Prostate gland (tissue), 2 donors: Measurements from ENCODE around the gene TRIM45. TPM values are rescaled to one million over a fixed set of nuclear protein-coding genes. Genes with fewer than 3 reads are reported as not detected.

Experiments
- DNase-seq: peaks from one replicate; pipeline ENCODE4 v3.0.0-alpha.2; 2019; ENCODE audit warnings: low spot score
- H3K27ac ChIP-seq, 2 donors: fragments of 200-600 bp; sonication (generic); 2 replicates each; pipeline ENCODE4 v1.5.1; 2017 to 2019
- H3K27me3 ChIP-seq: fragments of 200-600 bp; sonication (generic); replicated peaks from 2 replicates; pipeline ENCODE4 v1.5.1; 2019; ENCODE audit not compliant: insufficient read depth
- H3K36me3 ChIP-seq, 2 donors: fragments of 200-600 bp; sonication (generic); 1 replicate in 1 of 2; 2 replicates in 1 of 2; pipeline versions ENCODE4 v1.5.1 to v1.8.1; 2017 to 2019
- H3K4me1 ChIP-seq: fragments of 200-600 bp; sonication (generic); replicated peaks from 2 replicates; pipeline ENCODE4 v1.5.1; 2019
- H3K4me3 ChIP-seq, 2 donors: fragments of 200-600 bp; sonication (generic); 2 replicates each; pipeline ENCODE4 v1.5.1; 2017 to 2019
- H3K9me3 ChIP-seq: fragments of 200-600 bp; sonication (generic); 2 replicates; pipeline ENCODE4 v1.5.1; 2017
- POLR2A ChIP-seq: fragments of 450-650 bp; IDR thresholded peaks from one replicate; pipeline ENCODE4 v1.6.1; 2016; ENCODE audit warnings: antibody characterized with exemption, mild to moderate bottlenecking
- POLR2AphosphoS5 ChIP-seq: sonication (generic); formaldehyde crosslinking; IDR thresholded peaks from one replicate; pipeline ENCODE4 v1.6.1; 2017; ENCODE audit warnings: antibody characterized with exemption
- WGBS: methylation state at CpG from one replicate; pipeline ENCODE4 v1.1.5; 2018; 5-methylcytosine and 5-hydroxymethylcytosine counted together
- intact Hi-C: fragments of 100-400 bp; cut with DNase I; formaldehyde crosslinking; loops from one replicate; pipeline ENCODE4 v1.14.2; 2022
- total RNA-seq, 2 donors: library from RNA; depleted of rRNA; stranded (reverse); fragments of >200 nt; gene quantifications; one replicate each; pipeline ENCODE4 v1.1.0, GENCODE V29; 2016
- TF ChIP-seq, protein P1 (sequence below), 4 experiments: fragments of 200-600 bp in 2 of 4; fragments of 450-650 bp in 2 of 4; sonication (generic) in 2 of 4; IDR thresholded peaks; 1 replicate in 3 of 4; 2 replicates in 1 of 4; pipeline ENCODE4 v1.5.1; 2016 to 2019; ENCODE audit warnings: antibody characterized with exemption in 4 of 4, mild to moderate bottlenecking in 2 of 4, moderate library complexity in 2 of 4

TRIM45 gene
- total RNA-seq, 2 donors from 2014 or later, result 4.0 to 13.2 TPM

DNA sequence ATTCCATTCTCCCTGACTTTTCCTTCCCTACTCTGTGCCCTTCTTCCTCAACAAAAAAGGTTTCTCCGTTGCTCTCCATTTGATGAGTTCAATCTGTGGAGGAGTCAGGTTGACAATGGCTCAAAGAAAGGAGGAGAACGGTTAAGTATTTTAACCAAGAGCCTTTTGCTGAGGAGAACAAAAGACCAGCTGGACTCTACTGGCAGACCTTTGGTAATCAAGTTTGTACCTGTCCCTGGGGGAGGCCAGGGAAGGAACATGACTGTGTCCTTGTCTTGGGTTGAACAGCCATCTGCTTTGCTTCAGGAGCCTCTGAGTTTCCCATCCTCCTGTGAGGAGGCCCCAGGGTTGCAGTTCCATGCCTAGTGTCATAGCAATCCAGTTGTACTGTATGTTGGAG is 31.6 kb downstream of the TRIM45 start:
- TF ChIP-seq POLR2AphosphoS5 (no peak), POLR2A (no peak)
- TF ChIP-seq, protein P1, sequence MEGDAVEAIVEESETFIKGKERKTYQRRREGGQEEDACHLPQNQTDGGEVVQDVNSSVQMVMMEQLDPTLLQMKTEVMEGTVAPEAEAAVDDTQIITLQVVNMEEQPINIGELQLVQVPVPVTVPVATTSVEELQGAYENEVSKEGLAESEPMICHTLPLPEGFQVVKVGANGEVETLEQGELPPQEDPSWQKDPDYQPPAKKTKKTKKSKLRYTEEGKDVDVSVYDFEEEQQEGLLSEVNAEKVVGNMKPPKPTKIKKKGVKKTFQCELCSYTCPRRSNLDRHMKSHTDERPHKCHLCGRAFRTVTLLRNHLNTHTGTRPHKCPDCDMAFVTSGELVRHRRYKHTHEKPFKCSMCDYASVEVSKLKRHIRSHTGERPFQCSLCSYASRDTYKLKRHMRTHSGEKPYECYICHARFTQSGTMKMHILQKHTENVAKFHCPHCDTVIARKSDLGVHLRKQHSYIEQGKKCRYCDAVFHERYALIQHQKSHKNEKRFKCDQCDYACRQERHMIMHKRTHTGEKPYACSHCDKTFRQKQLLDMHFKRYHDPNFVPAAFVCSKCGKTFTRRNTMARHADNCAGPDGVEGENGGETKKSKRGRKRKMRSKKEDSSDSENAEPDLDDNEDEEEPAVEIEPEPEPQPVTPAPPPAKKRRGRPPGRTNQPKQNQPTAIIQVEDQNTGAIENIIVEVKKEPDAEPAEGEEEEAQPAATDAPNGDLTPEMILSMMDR (IDR thresholded peaks at IDR 0.05), result no peak
- Histone ChIP-seq H3K4me1 (no peaks in the 10 kb centered on the region), H3K27ac (no peak overlapping the region), H3K36me3 (no peaks in the 10 kb centered on the region), H3K27me3 (no peaks in the 10 kb centered on the region), H3K9me3 (no peaks in the 10 kb centered on the region), H3K4me3 (no peak overlapping the region)
- DNase-seq, result no peak
- 49% methylated on average over 2 of the region's 2 CpGs for WGBS
- intact Hi-C loops, result loop anchor here (10.0 kb wide), 1 partner anchor 275 kb away; the partner anchor contains the start of gene MAN1A2

DNA sequence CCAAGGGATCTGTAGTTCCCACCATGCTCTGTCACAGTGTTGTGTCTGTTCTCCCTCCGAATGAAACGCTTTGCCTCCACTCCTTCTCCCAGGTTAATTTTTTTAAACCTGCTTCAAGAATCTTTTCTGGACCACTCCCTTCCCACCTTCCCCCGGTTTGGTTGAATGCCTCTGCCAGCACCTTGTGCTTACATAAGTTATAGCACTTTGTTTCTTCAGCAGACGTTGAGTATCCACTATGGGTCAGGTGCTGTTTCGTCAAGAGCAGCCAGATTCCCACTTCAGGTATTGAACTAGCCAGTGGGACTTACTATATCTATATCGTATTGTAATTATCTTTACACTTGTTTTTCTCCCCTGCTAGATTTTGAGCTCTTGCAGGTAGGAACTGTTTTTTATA is 33.9 kb downstream of the TRIM45 start:
- Histone ChIP-seq H3K27ac (no peak overlapping the region), H3K27me3 (no peaks in the 10 kb centered on the region), H3K36me3 (no peaks in the 10 kb centered on the region), H3K9me3 (no peaks in the 10 kb centered on the region), H3K4me1 (no peaks in the 10 kb centered on the region), H3K4me3 (no peak overlapping the region)
- TF ChIP-seq, protein P1 (IDR thresholded peaks at IDR 0.05), result no peak
- TF ChIP-seq POLR2AphosphoS5 (no peak), POLR2A (no peak)
- DNase-seq, result no peak
- 94% methylated on average over 6 of the region's 6 CpGs for WGBS
- intact Hi-C loops, result no loop called here

DNA sequence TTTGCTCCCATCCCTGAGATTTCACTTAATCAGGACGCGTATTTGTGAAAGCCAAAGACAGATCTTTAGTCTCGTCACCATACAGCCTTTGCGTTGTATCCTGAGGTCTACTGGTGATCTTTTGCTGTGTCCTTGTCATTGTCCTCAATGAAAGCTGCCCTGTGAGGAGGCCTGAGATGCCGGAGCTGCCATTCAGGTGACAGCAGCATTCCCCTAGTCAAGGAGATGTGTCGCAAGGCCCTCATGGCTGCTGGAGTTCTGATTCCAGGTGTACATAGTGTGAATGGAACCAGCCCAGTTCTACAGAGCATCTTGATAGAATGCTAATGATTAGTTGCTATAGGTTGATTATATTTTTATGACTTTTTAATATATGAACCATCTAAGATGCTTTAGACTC is 37.3 kb downstream of the TRIM45 start:
- no peak for DNase-seq
- intact Hi-C loops, result no loop called here
- no peaks in the 10 kb centered on the region for H3K36me3 ChIP-seq
- no peaks in the 10 kb centered on the region for H3K9me3 ChIP-seq
- H3K27me3 ChIP-seq, result no peaks in the 10 kb centered on the region
- 81% methylated on average over 6 of the region's 6 CpGs for WGBS
- TF ChIP-seq POLR2A (no peak), POLR2AphosphoS5 (no peak)
- TF ChIP-seq, protein P1 (IDR thresholded peaks at IDR 0.05), result no peak
- H3K27ac ChIP-seq, result no peak overlapping the region
- H3K4me3 ChIP-seq, result no peak overlapping the region
- H3K4me1 ChIP-seq, result no peaks in the 10 kb centered on the region

DNA sequence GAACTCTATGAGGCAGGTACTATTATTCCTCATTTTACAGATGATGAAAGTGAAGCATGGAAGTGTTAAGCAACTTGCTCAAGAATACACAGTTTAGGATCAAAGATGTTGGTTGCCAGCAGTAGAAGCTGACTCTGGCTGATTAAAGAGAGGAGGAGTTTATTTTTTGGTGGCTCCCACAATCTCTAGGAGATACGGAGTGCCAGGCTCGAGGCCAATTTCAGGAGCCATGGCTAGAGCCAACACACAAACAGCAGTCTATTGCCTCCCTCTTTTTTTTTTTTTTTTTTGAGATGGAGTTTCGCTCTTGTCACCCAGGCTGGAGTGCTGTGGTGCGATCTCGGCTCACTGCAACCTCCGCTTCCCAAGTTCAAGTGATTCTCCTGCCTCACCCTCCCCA is 41.8 kb downstream of the TRIM45 start:
- Histone ChIP-seq H3K36me3 (no peaks in the 10 kb centered on the region), H3K4me3 (no peak overlapping the region), H3K9me3 (no peaks in the 10 kb centered on the region), H3K27ac (no peak overlapping the region), H3K4me1 (no peaks in the 10 kb centered on the region), H3K27me3 (no peaks in the 10 kb centered on the region)
- intact Hi-C loops, result no loop called here
- TF ChIP-seq POLR2AphosphoS5, result no peak
- TF ChIP-seq, protein P1 (IDR thresholded peaks at IDR 0.05), result no peak
- no peak for TF ChIP-seq POLR2A
- no peak for DNase-seq
- WGBS, result 92% methylated on average over 6 of the region's 6 CpGs

DNA sequence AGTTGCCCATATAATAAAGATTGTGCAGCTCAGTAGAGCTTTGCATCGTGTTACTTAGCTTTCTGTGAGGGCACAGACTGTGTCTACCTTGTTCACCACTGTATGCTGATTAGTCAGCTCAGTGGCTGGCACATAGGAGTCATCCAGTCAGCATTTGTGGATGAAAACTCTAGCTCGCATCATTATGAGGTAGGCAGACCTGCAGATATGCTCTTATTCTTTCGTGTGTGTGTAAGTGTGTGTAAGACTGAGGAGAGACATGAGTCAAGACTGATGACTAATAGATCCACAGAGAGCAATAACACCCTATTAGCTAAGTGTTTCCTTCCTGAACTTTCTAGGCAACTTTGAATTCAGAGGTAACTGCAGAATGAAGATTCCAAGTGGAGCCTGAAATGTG is 44.3 kb downstream of the TRIM45 start:
- Histone ChIP-seq H3K4me1 (no peaks in the 10 kb centered on the region), H3K4me3 (no peak overlapping the region), H3K36me3 (no peaks in the 10 kb centered on the region), H3K9me3 (no peaks in the 10 kb centered on the region), H3K27ac (no peak overlapping the region), H3K27me3 (no peaks in the 10 kb centered on the region)
- intact Hi-C loops, result no loop called here
- 46% methylated on average over 3 of the region's 3 CpGs for WGBS
- no peak for DNase-seq
- TF ChIP-seq, protein P1 (IDR thresholded peaks at IDR 0.05), result no peak
- TF ChIP-seq POLR2A (no peak), POLR2AphosphoS5 (no peak)
